DMS 273 (cell line): ENCODE results near the gene ANXA4.
"Not testable (repeated sequence)": the region's sequence is repeated elsewhere in the genome, so short reads cannot be mapped to it uniquely, and the experiment has no call there.

Experiments used
- DNase-seq: peaks from one replicate; lab custom pipeline; 2025; ENCODE audit not compliant: unreplicated experiment; lab: John Stamatoyannopoulos, UW

Gene ANXA4

GRCh38 chr2:69753659-69754363 is 11.9 kb downstream of the ANXA4 start:
- DNase-seq = no peak

- DNase-seq = no peak
Measured at GRCh38 chr2:69754633-69755032, 12.7 kb downstream of the ANXA4 start.

- no peak for DNase-seq
Measured at GRCh38 chr2:69755862-69756467, 14.0 kb downstream of the ANXA4 start.

- no peak for DNase-seq
Measured at GRCh38 chr2:69762025-69762424, 20.1 kb downstream of the ANXA4 start.

- DNase-seq = no peak
Measured at GRCh38 chr2:69762513-69763494, 20.9 kb downstream of the ANXA4 start.

- DNase-seq = not testable (repeated sequence)
Measured at GRCh38 chr2:69763831-69764230, 21.9 kb downstream of the ANXA4 start.

GRCh38 chr2:69764286-69765095 is 22.6 kb downstream of the ANXA4 start:
- peak; percentile 11 for DNase-seq

GRCh38 chr2:69765096-69765380 is 23.1 kb downstream of the ANXA4 start:
- DNase-seq = no peak

GRCh38 chr2:69766014-69766413 is 24.1 kb downstream of the ANXA4 start:
- DNase-seq = no peak

GRCh38 chr2:69767034-69767433 is 25.1 kb downstream of the ANXA4 start:
- peak; percentile 96 for DNase-seq

- DNase-seq = peak; percentile 22
Measured at GRCh38 chr2:69768235-69768634, 26.3 kb downstream of the ANXA4 start.

GRCh38 chr2:69768789-69769188 is 26.9 kb downstream of the ANXA4 start:
- DNase-seq = no peak

- DNase-seq = no peak
Measured at GRCh38 chr2:69769272-69769671, 27.3 kb downstream of the ANXA4 start.

GRCh38 chr2:69770193-69770702 is 28.3 kb downstream of the ANXA4 start:
- DNase-seq = peak; percentile 72

GRCh38 chr2:69770747-69771146 is 28.8 kb downstream of the ANXA4 start:
- no peak for DNase-seq

GRCh38 chr2:69771461-69771860 is 29.5 kb downstream of the ANXA4 start:
- DNase-seq = peak; percentile 49

GRCh38 chr2:69773206-69773605 is 31.3 kb downstream of the ANXA4 start:
- peak; percentile 30 for DNase-seq

GRCh38 chr2:69774258-69774983 is 32.5 kb downstream of the ANXA4 start:
- not testable (repeated sequence) for DNase-seq

GRCh38 chr2:69774984-69775982 is 33.3 kb downstream of the ANXA4 start:
- DNase-seq = peak; percentile 22
